ENCODE measurements around the gene F3. TPM values are rescaled to one million over a fixed set of nuclear protein-coding genes. Genes with fewer than 3 reads are reported as not detected.

Gene F3
- total and polyA plus RNA-seq, 2 experiments from 2014 or later, result 281 to 390 TPM

GRCh38 chr1:94528299-94528698, 13.3 kb downstream of the F3 start:
- Histone ChIP-seq H3K27me3 (no peaks in the 10 kb centered on the region), H3K9me3 (ENCODE audit: low read depth) (no peaks in the 10 kb centered on the region), H4K20me1 (ENCODE audit: insufficient read depth, poor library complexity, severe bottlenecking) (peaks cover 4% of the 10 kb centered on the region), H3K4me1 (ENCODE audit: insufficient read depth) (no peaks in the 10 kb centered on the region), H3K79me2 (peaks cover 3% of the 10 kb centered on the region), H3K4me2 (no peak overlapping the region), H3K27ac (peak overlapping the region; percentile 52), H2AFZ (no peak overlapping the region), H3K36me3 (replicated peaks; ENCODE audit: insufficient read depth, low read depth) (no peaks in the 10 kb centered on the region), H3K4me3 (no peak overlapping the region), H3K9me2 (replicated peaks; ENCODE audit: insufficient read depth) (no peaks in the 10 kb centered on the region)
- DNase-seq (ENCODE audit: low spot score), result no peak
- WGBS (ENCODE audit: low lambda C conversion rate, missing lambda C conversion rate), result 56% methylated on average over 1 of the region's 1 CpG
- TF ChIP-seq EZH2 (IDR thresholded peaks at IDR 0.05; ENCODE audit: borderline replicate concordance), result no peak
- TF ChIP-seq EZH2phosphoT487 (IDR thresholded peaks at IDR 0.05; ENCODE audit: low read depth, severe bottlenecking, unreplicated experiment), result no peak
- TF ChIP-seq CTCF (IDR thresholded peaks at IDR 0.05; ENCODE audit: poor library complexity), result peak; percentile 10

GRCh38 chr1:94527447-94528031, 14.0 kb downstream of the F3 start:
- H2AFZ ChIP-seq, result no peak overlapping the region
- H3K27me3 ChIP-seq, result no peaks in the 10 kb centered on the region
- no peaks in the 10 kb centered on the region for H3K9me3 ChIP-seq (ENCODE audit: low read depth)
- TF ChIP-seq EZH2phosphoT487 (IDR thresholded peaks at IDR 0.05; ENCODE audit: low read depth, severe bottlenecking, unreplicated experiment) (no peak), CTCF (IDR thresholded peaks at IDR 0.05; ENCODE audit: poor library complexity) (peak; percentile 26)
- no peaks in the 10 kb centered on the region for H3K4me1 ChIP-seq (ENCODE audit: insufficient read depth)
- no peaks in the 10 kb centered on the region for H3K79me2 ChIP-seq
- 22% methylated on average over 1 of the region's 1 CpG for WGBS (ENCODE audit: low lambda C conversion rate, missing lambda C conversion rate)
- DNase-seq (ENCODE audit: low spot score), result peak; percentile 71
- peak overlapping the region; percentile 52 for H3K27ac ChIP-seq
- H3K4me2 ChIP-seq, result no peak overlapping the region
- no peaks in the 10 kb centered on the region for H3K9me2 ChIP-seq (replicated peaks; ENCODE audit: insufficient read depth)
- H4K20me1 ChIP-seq (ENCODE audit: insufficient read depth, poor library complexity, severe bottlenecking), result peaks cover 4% of the 10 kb centered on the region
- H3K4me3 ChIP-seq, result no peak overlapping the region
- no peaks in the 10 kb centered on the region for H3K36me3 ChIP-seq (replicated peaks; ENCODE audit: insufficient read depth, low read depth)

GRCh38 chr1:94526152-94526980, 15.2 kb downstream of the F3 start:
- H3K27me3 ChIP-seq, result no peaks in the 10 kb centered on the region
- H3K36me3 ChIP-seq (replicated peaks; ENCODE audit: insufficient read depth, low read depth), result no peaks in the 10 kb centered on the region
- WGBS (ENCODE audit: low lambda C conversion rate, missing lambda C conversion rate), result 87% methylated on average over 7 of the region's 7 CpGs
- H3K79me2 ChIP-seq, result no peaks in the 10 kb centered on the region
- DNase-seq (ENCODE audit: low spot score), result no peak
- no peaks in the 10 kb centered on the region for H3K9me3 ChIP-seq (ENCODE audit: low read depth)
- TF ChIP-seq EZH2 (IDR thresholded peaks at IDR 0.05; ENCODE audit: borderline replicate concordance) (no peak), EZH2phosphoT487 (IDR thresholded peaks at IDR 0.05; ENCODE audit: low read depth, severe bottlenecking, unreplicated experiment) (no peak), CTCF (IDR thresholded peaks at IDR 0.05; ENCODE audit: poor library complexity) (no peak)
- no peaks in the 10 kb centered on the region for H4K20me1 ChIP-seq (ENCODE audit: insufficient read depth, poor library complexity, severe bottlenecking)
- no peaks in the 10 kb centered on the region for H3K4me1 ChIP-seq (ENCODE audit: insufficient read depth)
- no peak overlapping the region for H2AFZ ChIP-seq
- H3K27ac ChIP-seq, result peak overlapping the region; percentile 52
- no peaks in the 10 kb centered on the region for H3K9me2 ChIP-seq (replicated peaks; ENCODE audit: insufficient read depth)
- H3K4me3 ChIP-seq, result no peak overlapping the region
- no peak overlapping the region for H3K4me2 ChIP-seq
